H1 (cell line): ENCODE data around the gene RCAN2. TPM values are rescaled to one million over a fixed set of nuclear protein-coding genes. Genes with fewer than 3 reads are reported as not detected.

Experiments used
- EP300 ChIP-seq, 2 experiments: IDR thresholded peaks; 1 replicate in 1 of 2; 2 replicates in 1 of 2; pipeline ENCODE4 v1.6.1; 2011 to 2012; ENCODE audit warnings: low read depth in 2 of 2, low read length in 2 of 2, mild to moderate bottlenecking in 2 of 2, borderline replicate concordance in 1 of 2, inconsistent platforms in 1 of 2, moderate library complexity in 1 of 2
- EZH2 ChIP-seq: fragments of 200-600 bp; sonication (generic); IDR thresholded peaks from 2 replicates; pipeline ENCODE4 v1.7.1; 2012; ENCODE audit warnings: low read depth, mild to moderate bottlenecking, moderate library complexity, low read length, inconsistent platforms; ENCODE audit not compliant: severe bottlenecking
- PHF8 ChIP-seq: fragments of 200-600 bp; sonication (generic); conservative IDR thresholded peaks from 2 replicates; pipeline ENCODE4 v1.7.1; 2012; ENCODE audit warnings: low read depth, mild to moderate bottlenecking, inconsistent platforms, low read length, moderate library complexity
- SIN3A ChIP-seq, 2 experiments: IDR thresholded peaks in 1 of 2; conservative IDR thresholded peaks in 1 of 2; 2 replicates each; pipeline ENCODE4 v1.6.1; 2011 to 2012; ENCODE audit warnings: low read length in 2 of 2, improper control_type of control experiment in 1 of 2, low read depth in 1 of 2, mild to moderate bottlenecking in 1 of 2
- SP1 ChIP-seq: IDR thresholded peaks from 2 replicates; pipeline ENCODE4 v1.6.1; 2011; ENCODE audit warnings: low read depth, low read length
- SP2 ChIP-seq: IDR thresholded peaks from 2 replicates; pipeline ENCODE4 v1.6.1; 2012; ENCODE audit warnings: mild to moderate bottlenecking, low read length, inconsistent platforms
- TCF12 ChIP-seq: IDR thresholded peaks from 2 replicates; pipeline ENCODE4 v1.6.1; 2011; ENCODE audit warnings: low read depth, mild to moderate bottlenecking, low read length
- polyA plus RNA-seq, 7 experiments: library from polyadenylated mRNA; depleted of rRNA in 3 of 7; stranded (reverse) in 5 of 7; unstranded in 2 of 7; fragments of >200 nt in 5 of 7; fragments of 200-250 nt in 2 of 7; gene quantifications; 1 replicate in 5 of 7; 2 replicates in 1 of 7; 4 replicates in 1 of 7; pipeline versions ENCODE4 v1.2.1 to v1.2.3, GENCODE V29; 2011 to 2013; ENCODE audit warnings: missing spikeins in 2 of 7, mixed read lengths in 2 of 7
- total RNA-seq: library from RNA; stranded (reverse); fragmentation: NEBNext Ultra II Directional; extraction: Animal tissue kit (Norgen Biotek cat#: 25700); gene quantifications from 2 replicates; pipeline ENCODE4 v1.2.1, GENCODE V29; 2021
- TF ChIP-seq, protein P1 (sequence below): IDR thresholded peaks from 2 replicates; pipeline ENCODE4 v1.6.1; 2011; ENCODE audit warnings: low read depth, mild to moderate bottlenecking, low read length; ENCODE audit not compliant: insufficient read depth

The RCAN2 gene
- total and polyA plus RNA-seq, 2 of the 8 experiments (the other 6 are each of a cell fraction or from before 2014, with no cell fraction given): 5.0 to 8.5 TPM

DNA sequence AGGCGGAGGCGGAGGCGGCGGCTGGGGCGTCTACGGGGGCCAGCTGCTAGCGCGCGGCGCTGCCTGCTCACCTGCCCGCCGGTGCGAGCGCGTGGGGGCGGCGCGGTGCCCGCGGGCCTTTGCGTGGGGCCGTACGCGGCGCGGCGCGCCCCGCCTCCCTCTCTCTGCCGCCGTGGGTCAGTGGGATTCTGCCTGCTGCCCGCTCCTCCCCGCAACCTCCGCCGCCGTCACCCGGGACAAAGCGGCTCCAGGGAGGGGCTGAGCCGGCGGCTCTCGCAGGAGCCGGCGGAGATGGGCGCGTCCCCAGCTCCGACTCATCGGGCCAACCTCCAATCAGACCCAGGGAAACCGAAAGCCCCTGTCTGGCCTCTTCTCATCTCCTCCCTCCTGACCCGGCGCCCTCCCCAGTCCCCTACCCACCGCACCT is at the start of gene RCAN2 (continued):
- TF ChIP-seq, protein P1, sequence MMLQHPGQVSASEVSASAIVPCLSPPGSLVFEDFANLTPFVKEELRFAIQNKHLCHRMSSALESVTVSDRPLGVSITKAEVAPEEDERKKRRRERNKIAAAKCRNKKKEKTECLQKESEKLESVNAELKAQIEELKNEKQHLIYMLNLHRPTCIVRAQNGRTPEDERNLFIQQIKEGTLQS: no peak
- TF ChIP-seq SP2: no peak
- TF ChIP-seq TCF12: 0 out of 2 replicates have a peak, but pooled peaks have one; percentile 26
- TF ChIP-seq SIN3A (conservative IDR thresholded peaks at IDR 0.05 in 1 of 2, IDR thresholded peaks at IDR 0.05 in 1 of 2; ENCODE audit: low read depth in 1 of 2, low read length in 2 of 2): peak in 1 of 2 experiments; percentile 61; a peak in 1 of 4 replicates
- TF ChIP-seq EP300 (IDR thresholded peaks at IDR 0.05; ENCODE audit: borderline replicate concordance in 1 of 2, low read depth in 2 of 2, low read length in 2 of 2): no peak
- no peak for TF ChIP-seq SP1
- TF ChIP-seq EZH2: no peak
- TF ChIP-seq PHF8: peak; percentile 45; the same call in 1 of the 2 replicates
